HepG2 (cell line): ENCODE measurements around the gene SFTA2. TPM values are rescaled to one million over a fixed set of nuclear protein-coding genes. Genes with fewer than 3 reads are reported as not detected.

Source experiments
- ZNF614 ChIP-seq: IDR thresholded peaks from 2 replicates; pipeline ENCODE4 v1.6.1; 2018; ENCODE audit warnings: missing biosample characterization, missing genetic modification reagents, inconsistent platforms, borderline replicate concordance
- polyA plus RNA-seq, 8 experiments: library from polyadenylated mRNA; depleted of rRNA in 3 of 8; stranded (reverse) in 7 of 8; unstranded in 1 of 8; fragments of >200 nt; fragmentation: Illumina TruSeq in 4 of 8; extraction: Trizol in 4 of 8; gene quantifications; 2 replicates each; pipeline versions ENCODE4 v1.2.1 to v1.2.3, GENCODE V29; 2011 to 2016; ENCODE audit warnings: low read depth in 4 of 8, missing spikeins in 1 of 8, mixed read lengths in 1 of 8; ENCODE audit not compliant: insufficient read depth in 1 of 8
- total RNA-seq, 5 experiments: library from RNA; depleted of rRNA; stranded (reverse); fragments of >200 nt; fragmentation: Illumina TruSeq; extraction: Trizol; gene quantifications; 2 replicates each; pipeline ENCODE4 v1.2.3, GENCODE V29; 2016; ENCODE audit warnings: low read depth in 1 of 5
- TF ChIP-seq, protein P1 (sequence below): sonication (generic); formaldehyde crosslinking; IDR thresholded peaks from 2 replicates; pipeline ENCODE4 v1.5.0; 2020; ENCODE audit warnings: mild to moderate bottlenecking, missing genetic modification reagents, moderate library complexity
- TF ChIP-seq, protein P2 (sequence below): sonication (generic); formaldehyde crosslinking; conservative IDR thresholded peaks from 2 replicates; pipeline ENCODE4 v1.8.1; 2023; ENCODE audit warnings: missing genetic modification reagents
- TF ChIP-seq, protein P3 (sequence below): sonication (generic); formaldehyde crosslinking; IDR thresholded peaks from 2 replicates; pipeline ENCODE4 v1.5.1; 2020; ENCODE audit warnings: mild to moderate bottlenecking, missing genetic modification reagents, moderate library complexity

Gene SFTA2
- total and polyA plus RNA-seq, 2 of the 13 experiments (the other 11 are each of a cell fraction or from before 2014, with no cell fraction given) = not detected

DNA sequence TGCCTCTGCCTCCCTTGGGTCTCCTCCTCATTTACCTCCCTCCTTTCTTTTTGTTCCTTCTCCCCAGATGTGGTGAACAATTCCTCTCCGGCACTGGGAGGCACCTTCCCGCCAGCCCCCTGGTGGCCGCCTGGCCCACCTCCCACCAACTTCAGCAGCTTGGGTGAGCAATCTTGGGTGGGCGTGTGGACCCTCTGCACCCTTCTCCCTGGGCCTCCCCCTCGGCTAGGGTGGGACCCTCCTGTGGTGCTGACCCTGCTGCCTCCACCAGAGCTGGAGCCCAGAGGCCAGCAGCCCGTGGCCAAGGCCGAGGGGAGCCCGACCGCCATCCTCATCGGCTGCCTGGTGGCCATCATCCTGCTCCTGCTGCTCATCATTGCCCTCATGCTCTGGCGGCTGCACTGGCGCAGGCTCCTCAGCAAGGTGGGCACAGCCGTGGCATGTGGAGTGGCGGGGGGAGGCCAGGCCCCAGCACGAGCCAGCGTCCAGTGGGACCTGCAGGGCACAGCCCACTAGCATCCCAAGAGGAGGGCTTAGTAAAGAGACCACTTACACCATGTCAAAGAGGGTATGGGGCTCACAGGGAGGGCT, 38.9 kb downstream of the SFTA2 start (continued):
- TF ChIP-seq, protein P1, sequence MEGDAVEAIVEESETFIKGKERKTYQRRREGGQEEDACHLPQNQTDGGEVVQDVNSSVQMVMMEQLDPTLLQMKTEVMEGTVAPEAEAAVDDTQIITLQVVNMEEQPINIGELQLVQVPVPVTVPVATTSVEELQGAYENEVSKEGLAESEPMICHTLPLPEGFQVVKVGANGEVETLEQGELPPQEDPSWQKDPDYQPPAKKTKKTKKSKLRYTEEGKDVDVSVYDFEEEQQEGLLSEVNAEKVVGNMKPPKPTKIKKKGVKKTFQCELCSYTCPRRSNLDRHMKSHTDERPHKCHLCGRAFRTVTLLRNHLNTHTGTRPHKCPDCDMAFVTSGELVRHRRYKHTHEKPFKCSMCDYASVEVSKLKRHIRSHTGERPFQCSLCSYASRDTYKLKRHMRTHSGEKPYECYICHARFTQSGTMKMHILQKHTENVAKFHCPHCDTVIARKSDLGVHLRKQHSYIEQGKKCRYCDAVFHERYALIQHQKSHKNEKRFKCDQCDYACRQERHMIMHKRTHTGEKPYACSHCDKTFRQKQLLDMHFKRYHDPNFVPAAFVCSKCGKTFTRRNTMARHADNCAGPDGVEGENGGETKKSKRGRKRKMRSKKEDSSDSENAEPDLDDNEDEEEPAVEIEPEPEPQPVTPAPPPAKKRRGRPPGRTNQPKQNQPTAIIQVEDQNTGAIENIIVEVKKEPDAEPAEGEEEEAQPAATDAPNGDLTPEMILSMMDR (CRISPR knock-in tag) = peak; percentile 28
- TF ChIP-seq ZNF614 (CRISPR knock-in tag) = no peak
- TF ChIP-seq, protein P2, sequence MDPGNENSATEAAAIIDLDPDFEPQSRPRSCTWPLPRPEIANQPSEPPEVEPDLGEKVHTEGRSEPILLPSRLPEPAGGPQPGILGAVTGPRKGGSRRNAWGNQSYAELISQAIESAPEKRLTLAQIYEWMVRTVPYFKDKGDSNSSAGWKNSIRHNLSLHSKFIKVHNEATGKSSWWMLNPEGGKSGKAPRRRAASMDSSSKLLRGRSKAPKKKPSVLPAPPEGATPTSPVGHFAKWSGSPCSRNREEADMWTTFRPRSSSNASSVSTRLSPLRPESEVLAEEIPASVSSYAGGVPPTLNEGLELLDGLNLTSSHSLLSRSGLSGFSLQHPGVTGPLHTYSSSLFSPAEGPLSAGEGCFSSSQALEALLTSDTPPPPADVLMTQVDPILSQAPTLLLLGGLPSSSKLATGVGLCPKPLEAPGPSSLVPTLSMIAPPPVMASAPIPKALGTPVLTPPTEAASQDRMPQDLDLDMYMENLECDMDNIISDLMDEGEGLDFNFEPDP (CRISPR knock-in tag) = no peak
- TF ChIP-seq, protein P3, sequence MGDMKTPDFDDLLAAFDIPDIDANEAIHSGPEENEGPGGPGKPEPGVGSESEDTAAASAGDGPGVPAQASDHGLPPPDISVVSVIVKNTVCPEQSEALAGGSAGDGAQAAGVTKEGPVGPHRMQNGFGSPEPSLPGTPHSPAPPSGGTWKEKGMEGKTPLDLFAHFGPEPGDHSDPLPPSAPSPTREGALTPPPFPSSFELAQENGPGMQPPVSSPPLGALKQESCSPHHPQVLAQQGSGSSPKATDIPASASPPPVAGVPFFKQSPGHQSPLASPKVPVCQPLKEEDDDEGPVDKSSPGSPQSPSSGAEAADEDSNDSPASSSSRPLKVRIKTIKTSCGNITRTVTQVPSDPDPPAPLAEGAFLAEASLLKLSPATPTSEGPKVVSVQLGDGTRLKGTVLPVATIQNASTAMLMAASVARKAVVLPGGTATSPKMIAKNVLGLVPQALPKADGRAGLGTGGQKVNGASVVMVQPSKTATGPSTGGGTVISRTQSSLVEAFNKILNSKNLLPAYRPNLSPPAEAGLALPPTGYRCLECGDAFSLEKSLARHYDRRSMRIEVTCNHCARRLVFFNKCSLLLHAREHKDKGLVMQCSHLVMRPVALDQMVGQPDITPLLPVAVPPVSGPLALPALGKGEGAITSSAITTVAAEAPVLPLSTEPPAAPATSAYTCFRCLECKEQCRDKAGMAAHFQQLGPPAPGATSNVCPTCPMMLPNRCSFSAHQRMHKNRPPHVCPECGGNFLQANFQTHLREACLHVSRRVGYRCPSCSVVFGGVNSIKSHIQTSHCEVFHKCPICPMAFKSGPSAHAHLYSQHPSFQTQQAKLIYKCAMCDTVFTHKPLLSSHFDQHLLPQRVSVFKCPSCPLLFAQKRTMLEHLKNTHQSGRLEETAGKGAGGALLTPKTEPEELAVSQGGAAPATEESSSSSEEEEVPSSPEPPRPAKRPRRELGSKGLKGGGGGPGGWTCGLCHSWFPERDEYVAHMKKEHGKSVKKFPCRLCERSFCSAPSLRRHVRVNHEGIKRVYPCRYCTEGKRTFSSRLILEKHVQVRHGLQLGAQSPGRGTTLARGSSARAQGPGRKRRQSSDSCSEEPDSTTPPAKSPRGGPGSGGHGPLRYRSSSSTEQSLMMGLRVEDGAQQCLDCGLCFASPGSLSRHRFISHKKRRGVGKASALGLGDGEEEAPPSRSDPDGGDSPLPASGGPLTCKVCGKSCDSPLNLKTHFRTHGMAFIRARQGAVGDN (CRISPR knock-in tag) = 0 out of 2 replicates have a peak, but pooled peaks have one; percentile 7
